AG04450 (cell line): Measurements from ENCODE around the gene AGTPBP1. TPM values are rescaled to one million over a fixed set of nuclear protein-coding genes. Genes with fewer than 3 reads are reported as not detected.

Experiments
- CTCF ChIA-PET: fragments of 300-600, 350-600 bp; formaldehyde crosslinking; extraction: SDS; loops from one replicate; lab custom pipeline; 2022; ENCODE audit warnings: antibody characterized with exemption, inconsistent platforms; lab: Charles Lee
- POLR2A ChIA-PET: fragments of 350-600 bp; formaldehyde crosslinking; extraction: SDS; loops from one replicate; lab custom pipeline; 2021; ENCODE audit warnings: antibody characterized with exemption, inconsistent platforms; lab: Yijun Ruan, JAX
- DNase-seq: peaks from one replicate; pipeline ENCODE4 v3.0.0-alpha.2; 2011; ENCODE audit warnings: low read depth, low spot score
- H3K27ac ChIP-seq: one replicate; pipeline ENCODE4 v1.5.1; 2012; ENCODE audit warnings: low read depth, low read length, control low read depth
- H3K27me3 ChIP-seq: one replicate; pipeline ENCODE4 v1.6.0; 2012; ENCODE audit warnings: low read length; ENCODE audit not compliant: control insufficient read depth, insufficient read depth
- H3K4me3 ChIP-seq: 2 replicates; pipeline ENCODE4 v1.5.1; 2011; ENCODE audit warnings: mild to moderate bottlenecking, low read depth, low read length, control low read depth
- H3K9me3 ChIP-seq: 2 replicates; pipeline ENCODE4 v1.5.1; 2012; ENCODE audit warnings: low read length; ENCODE audit not compliant: control insufficient read depth, insufficient read depth
- polyA plus RNA-seq: library from polyadenylated mRNA; depleted of rRNA; stranded (reverse); fragments of >200 nt; gene quantifications from 2 replicates; pipeline ENCODE4 v1.2.3, GENCODE V29; 2011
- TF ChIP-seq, protein P1 (sequence below): IDR thresholded peaks from 2 replicates; pipeline ENCODE4 v1.5.1; 2011; ENCODE audit warnings: low read depth, low read length, control low read depth, inconsistent platforms

The AGTPBP1 gene
- polyA plus RNA-seq, 1 experiment, result 4.4 TPM

- CTCF ChIA-PET, result no interaction called here
- no peak overlapping the region for H3K27ac ChIP-seq
These were observed 83.0 kb downstream of the AGTPBP1 start for GRCh38 chr9:85658716-85659115.

DNA sequence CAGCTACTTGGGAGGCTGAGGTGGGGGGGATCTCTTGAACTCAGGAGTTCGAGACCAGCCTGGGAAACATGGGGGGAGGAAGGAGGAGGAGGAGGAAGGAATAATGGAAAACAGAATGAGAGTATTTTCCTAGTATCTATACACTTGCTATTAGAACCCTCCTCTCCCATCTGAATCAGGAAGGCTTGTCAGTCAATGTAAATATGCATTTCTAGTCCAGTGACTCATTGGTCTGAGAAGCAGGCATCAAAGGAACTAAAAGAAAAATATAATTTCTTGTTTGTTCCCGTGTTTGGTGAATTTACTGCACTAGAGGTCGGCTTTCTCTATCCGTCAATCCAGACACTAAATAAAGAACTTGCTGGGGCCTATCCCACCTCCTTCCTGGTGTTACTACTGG lies 88.6 kb downstream of the AGTPBP1 start:
- no peaks in the 10 kb centered on the region for H3K9me3 ChIP-seq

More at GRCh38 chr9:85658716-85659115, 83.0 kb downstream of the AGTPBP1 start:
- TF ChIP-seq, protein P1, sequence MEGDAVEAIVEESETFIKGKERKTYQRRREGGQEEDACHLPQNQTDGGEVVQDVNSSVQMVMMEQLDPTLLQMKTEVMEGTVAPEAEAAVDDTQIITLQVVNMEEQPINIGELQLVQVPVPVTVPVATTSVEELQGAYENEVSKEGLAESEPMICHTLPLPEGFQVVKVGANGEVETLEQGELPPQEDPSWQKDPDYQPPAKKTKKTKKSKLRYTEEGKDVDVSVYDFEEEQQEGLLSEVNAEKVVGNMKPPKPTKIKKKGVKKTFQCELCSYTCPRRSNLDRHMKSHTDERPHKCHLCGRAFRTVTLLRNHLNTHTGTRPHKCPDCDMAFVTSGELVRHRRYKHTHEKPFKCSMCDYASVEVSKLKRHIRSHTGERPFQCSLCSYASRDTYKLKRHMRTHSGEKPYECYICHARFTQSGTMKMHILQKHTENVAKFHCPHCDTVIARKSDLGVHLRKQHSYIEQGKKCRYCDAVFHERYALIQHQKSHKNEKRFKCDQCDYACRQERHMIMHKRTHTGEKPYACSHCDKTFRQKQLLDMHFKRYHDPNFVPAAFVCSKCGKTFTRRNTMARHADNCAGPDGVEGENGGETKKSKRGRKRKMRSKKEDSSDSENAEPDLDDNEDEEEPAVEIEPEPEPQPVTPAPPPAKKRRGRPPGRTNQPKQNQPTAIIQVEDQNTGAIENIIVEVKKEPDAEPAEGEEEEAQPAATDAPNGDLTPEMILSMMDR, result no peak
- H3K4me3 ChIP-seq, result no peak overlapping the region
- POLR2A ChIA-PET, result no interaction called here
- no peaks in the 10 kb centered on the region for H3K27me3 ChIP-seq
- DNase-seq, result no peak
- H3K9me3 ChIP-seq, result no peaks in the 10 kb centered on the region

DNA sequence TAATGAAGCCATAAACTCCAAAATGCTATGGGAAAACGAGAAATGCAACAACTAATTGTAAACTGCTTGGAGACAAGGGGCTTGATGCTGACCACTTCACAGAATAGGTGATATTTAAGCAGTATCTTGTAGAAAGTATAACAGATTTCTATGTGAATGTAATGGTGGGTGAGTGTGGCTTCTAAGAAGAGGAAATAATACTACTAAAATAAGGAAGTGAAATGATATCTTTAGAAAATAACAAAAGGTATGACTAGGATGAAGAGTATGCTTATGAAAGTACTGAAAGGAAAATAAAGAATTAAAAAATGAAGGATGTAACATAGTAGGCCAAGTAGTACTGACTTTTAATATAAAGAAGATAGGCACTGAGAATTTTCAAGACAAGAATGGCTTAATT lies 94.2 kb downstream of the AGTPBP1 start:
- no peak overlapping the region for H3K27ac ChIP-seq
- DNase-seq, result no peak
- TF ChIP-seq, protein P1, result no peak
- CTCF ChIA-PET, result no interaction called here
- no peaks in the 10 kb centered on the region for H3K27me3 ChIP-seq
- no peak overlapping the region for H3K4me3 ChIP-seq
- POLR2A ChIA-PET, result no interaction called here
- no peaks in the 10 kb centered on the region for H3K9me3 ChIP-seq

More for the DNA sequence above, 88.6 kb downstream of the AGTPBP1 start:
- POLR2A ChIA-PET, result no interaction called here
- TF ChIP-seq, protein P1, result no peak
- Histone ChIP-seq H3K27ac (no peak overlapping the region), H3K4me3 (no peak overlapping the region), H3K27me3 (no peaks in the 10 kb centered on the region)
- no peak for DNase-seq
- CTCF ChIA-PET, result no interaction called here

GRCh38 chr9:85645909-85646627 lies 95.7 kb downstream of the AGTPBP1 start:
- DNase-seq, result no peak
- no peak overlapping the region for H3K27ac ChIP-seq
- TF ChIP-seq, protein P1, result no peak
- no peaks in the 10 kb centered on the region for H3K27me3 ChIP-seq
- CTCF ChIA-PET, result no interaction called here
- POLR2A ChIA-PET, result no interaction called here
- no peak overlapping the region for H3K4me3 ChIP-seq
- no peaks in the 10 kb centered on the region for H3K9me3 ChIP-seq

DNA sequence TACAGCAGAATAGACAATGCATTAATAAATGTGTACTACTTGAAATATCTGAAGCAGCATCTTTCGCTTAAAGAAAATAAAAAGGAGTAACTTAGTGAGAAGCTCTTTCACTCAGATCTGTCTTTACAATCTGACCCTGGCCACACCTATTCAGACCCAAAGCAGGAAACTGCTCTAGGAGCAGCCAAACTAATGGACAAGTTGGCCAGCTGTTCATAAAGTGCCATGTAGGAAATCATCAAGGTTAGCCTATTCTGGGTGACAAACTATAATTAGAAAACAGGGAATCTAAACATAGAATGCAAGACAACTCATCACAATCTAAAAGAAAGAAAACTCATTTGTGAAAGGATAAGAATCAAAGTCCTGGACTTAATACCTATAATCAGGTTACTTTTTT lies 101.3 kb downstream of the AGTPBP1 start:
- DNase-seq, result no peak
- no peak overlapping the region for H3K4me3 ChIP-seq
- TF ChIP-seq, protein P1, result no peak
- ChIA-PET CTCF (interaction anchor here (1.0 kb wide), 1 partner anchor 30 kb away, joined by 4 read pairs; no protein-coding TSS in a partner anchor), POLR2A (no interaction called here)
- no peaks in the 10 kb centered on the region for H3K27me3 ChIP-seq
- no peak overlapping the region for H3K27ac ChIP-seq
- no peaks in the 10 kb centered on the region for H3K9me3 ChIP-seq
